ENCODE measurements around the gene CHI3L1. TPM values are rescaled to one million over a fixed set of nuclear protein-coding genes. Genes with fewer than 3 reads are reported as not detected.

CHI3L1 gene
- total RNA-seq, 1 experiment from 2014 or later: 0.75 TPM

GRCh38 chr1:203147376-203147775 is 39.1 kb downstream of the CHI3L1 start:
- no peak overlapping the region for H3K27ac Mint-ChIP-seq (ENCODE audit: low read depth, unreplicated experiment)
- intact Hi-C loops (cut with micrococcal nuclease): no loop called here
- no peaks in the 10 kb centered on the region for H3K27me3 Mint-ChIP-seq (ENCODE audit: insufficient read depth, unreplicated experiment)
- H3K9me3 Mint-ChIP-seq (ENCODE audit: unreplicated experiment): no peaks in the 10 kb centered on the region
- BruUV-seq (replicated peaks): no TSS peak
- H3K4me3 Mint-ChIP-seq (ENCODE audit: unreplicated experiment): no peak overlapping the region
- DNase-seq (ENCODE audit: unreplicated experiment): no peak
- H3K4me1 Mint-ChIP-seq (ENCODE audit: insufficient read depth, unreplicated experiment): peaks cover 9% of the 10 kb centered on the region
- H3K36me3 Mint-ChIP-seq (ENCODE audit: insufficient read depth, unreplicated experiment): no peaks in the 10 kb centered on the region
- CTCF ChIA-PET: interaction anchor here (0.6 to 7.4 kb wide), 20 partner anchors 9 to 140 kb away, joined by 3 to 50 read pairs (median 4); partner anchors contain the start of genes ADORA1 and TMEM183A
- TF ChIP-seq, protein P1, sequence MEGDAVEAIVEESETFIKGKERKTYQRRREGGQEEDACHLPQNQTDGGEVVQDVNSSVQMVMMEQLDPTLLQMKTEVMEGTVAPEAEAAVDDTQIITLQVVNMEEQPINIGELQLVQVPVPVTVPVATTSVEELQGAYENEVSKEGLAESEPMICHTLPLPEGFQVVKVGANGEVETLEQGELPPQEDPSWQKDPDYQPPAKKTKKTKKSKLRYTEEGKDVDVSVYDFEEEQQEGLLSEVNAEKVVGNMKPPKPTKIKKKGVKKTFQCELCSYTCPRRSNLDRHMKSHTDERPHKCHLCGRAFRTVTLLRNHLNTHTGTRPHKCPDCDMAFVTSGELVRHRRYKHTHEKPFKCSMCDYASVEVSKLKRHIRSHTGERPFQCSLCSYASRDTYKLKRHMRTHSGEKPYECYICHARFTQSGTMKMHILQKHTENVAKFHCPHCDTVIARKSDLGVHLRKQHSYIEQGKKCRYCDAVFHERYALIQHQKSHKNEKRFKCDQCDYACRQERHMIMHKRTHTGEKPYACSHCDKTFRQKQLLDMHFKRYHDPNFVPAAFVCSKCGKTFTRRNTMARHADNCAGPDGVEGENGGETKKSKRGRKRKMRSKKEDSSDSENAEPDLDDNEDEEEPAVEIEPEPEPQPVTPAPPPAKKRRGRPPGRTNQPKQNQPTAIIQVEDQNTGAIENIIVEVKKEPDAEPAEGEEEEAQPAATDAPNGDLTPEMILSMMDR (IDR thresholded peaks at IDR 0.05; ENCODE audit: unreplicated experiment): no peak
- POLR2A ChIA-PET: interaction anchor here (1.4 to 1.6 kb wide), 2 partner anchors 13 to 17 kb away, joined by 3 to 4 read pairs; no protein-coding TSS in a partner anchor

- Mint-ChIP-seq H3K27ac (ENCODE audit: low read depth, unreplicated experiment) (no peak overlapping the region), H3K27me3 (ENCODE audit: insufficient read depth, unreplicated experiment) (no peaks in the 10 kb centered on the region), H3K4me1 (ENCODE audit: insufficient read depth, unreplicated experiment) (peaks cover under 1% of the 10 kb centered on the region), H3K9me3 (ENCODE audit: unreplicated experiment) (no peaks in the 10 kb centered on the region), H3K4me3 (ENCODE audit: unreplicated experiment) (no peak overlapping the region), H3K36me3 (ENCODE audit: insufficient read depth, unreplicated experiment) (no peaks in the 10 kb centered on the region)
- intact Hi-C loops (cut with micrococcal nuclease): no loop called here
- TF ChIP-seq, protein P1 (IDR thresholded peaks at IDR 0.05; ENCODE audit: unreplicated experiment): no peak
- no peak for DNase-seq (ENCODE audit: unreplicated experiment)
- no TSS peak for BruUV-seq (replicated peaks)
- ChIA-PET CTCF (interaction anchor here (0.5 to 7.4 kb wide), 9 partner anchors 13 to 556 kb away, joined by 3 to 50 read pairs (median 17); partner anchors contain the start of gene ADORA1), POLR2A (interaction anchor here (1.6 kb wide), 1 partner anchor 14 kb away, joined by 3 read pairs; no protein-coding TSS in a partner anchor)
Observed at GRCh38 chr1:203146537-203146936, 40.0 kb downstream of the CHI3L1 start.

DNA sequence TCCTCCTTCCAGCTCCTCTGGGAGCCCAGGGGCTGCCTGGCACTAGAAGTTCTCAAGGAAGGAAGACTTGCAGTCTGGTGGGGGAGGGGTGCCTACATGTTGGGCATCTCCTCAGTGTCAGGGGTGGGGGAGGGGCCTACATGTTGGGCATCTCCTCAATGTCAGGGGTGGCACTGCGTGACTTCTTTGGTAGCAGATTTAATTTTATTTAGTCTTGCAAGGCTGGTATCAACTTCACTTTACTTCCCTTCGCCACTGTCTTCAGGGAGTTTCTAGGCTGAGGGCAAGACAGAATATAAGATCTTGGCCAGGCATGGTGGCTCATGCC is 40.5 kb downstream of the CHI3L1 start:
- no peaks in the 10 kb centered on the region for H3K4me1 Mint-ChIP-seq (ENCODE audit: insufficient read depth, unreplicated experiment)
- POLR2A ChIA-PET: no interaction called here

DNA sequence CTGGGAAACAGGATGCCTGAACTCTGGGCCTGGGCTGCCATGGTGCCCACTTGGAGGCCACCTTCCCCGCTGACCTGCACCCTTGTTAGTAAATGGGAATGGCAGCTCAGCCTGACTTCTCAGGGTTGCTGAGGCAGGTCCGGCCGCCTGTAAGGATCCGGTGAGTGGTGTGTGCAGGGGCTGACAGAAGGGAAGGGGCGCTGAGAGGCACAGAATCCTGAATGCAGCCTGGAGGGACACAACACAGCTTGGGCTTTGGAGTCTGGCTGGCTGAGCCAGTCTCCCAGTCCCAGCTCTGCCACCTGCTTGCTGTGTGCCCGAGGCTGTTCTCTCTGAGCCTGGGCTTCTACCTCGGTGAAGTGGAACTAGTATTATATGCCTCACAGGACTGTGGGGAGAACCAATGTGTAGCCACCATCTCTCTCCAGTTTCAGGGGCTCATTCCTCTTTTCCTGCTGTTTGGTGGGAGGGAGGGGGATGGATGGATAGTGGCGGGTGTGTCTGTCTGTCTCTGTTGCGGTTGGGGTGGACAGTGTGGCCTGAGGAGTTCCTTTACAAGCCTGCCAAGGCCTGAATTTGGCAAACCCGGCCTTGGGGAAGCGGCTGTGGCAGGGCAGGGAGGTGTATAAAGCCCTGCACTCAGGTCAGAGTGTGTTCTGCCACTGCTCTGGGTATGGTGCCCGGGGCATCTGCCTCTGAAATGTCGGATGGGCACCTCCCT is 41.0 kb downstream of the CHI3L1 start:
- Mint-ChIP-seq H3K4me1 (ENCODE audit: insufficient read depth, unreplicated experiment) (no peaks in the 10 kb centered on the region), H3K36me3 (ENCODE audit: insufficient read depth, unreplicated experiment) (no peaks in the 10 kb centered on the region), H3K4me3 (ENCODE audit: unreplicated experiment) (no peak overlapping the region), H3K9me3 (ENCODE audit: unreplicated experiment) (no peaks in the 10 kb centered on the region), H3K27ac (ENCODE audit: low read depth, unreplicated experiment) (no peak overlapping the region), H3K27me3 (ENCODE audit: insufficient read depth, unreplicated experiment) (no peaks in the 10 kb centered on the region)
- no TSS peak for BruUV-seq (replicated peaks)
- TF ChIP-seq, protein P1 (IDR thresholded peaks at IDR 0.05; ENCODE audit: unreplicated experiment): no peak
- intact Hi-C loops (cut with micrococcal nuclease): no loop called here
- CTCF ChIA-PET: interaction anchor here (0.6 to 7.4 kb wide), 7 partner anchors 9 to 106 kb away, joined by 3 to 38 read pairs (median 5); partner anchors contain the start of gene MYBPH
- POLR2A ChIA-PET: no interaction called here
- DNase-seq (ENCODE audit: unreplicated experiment): no peak

More for the DNA sequence above, 40.5 kb downstream of the CHI3L1 start:
- Mint-ChIP-seq H3K27me3 (ENCODE audit: insufficient read depth, unreplicated experiment) (no peaks in the 10 kb centered on the region), H3K27ac (ENCODE audit: low read depth, unreplicated experiment) (no peak overlapping the region), H3K36me3 (ENCODE audit: insufficient read depth, unreplicated experiment) (no peaks in the 10 kb centered on the region), H3K9me3 (ENCODE audit: unreplicated experiment) (no peaks in the 10 kb centered on the region), H3K4me3 (ENCODE audit: unreplicated experiment) (no peak overlapping the region)
- CTCF ChIA-PET: interaction anchor here (0.5 to 7.4 kb wide), 8 partner anchors 8 to 345 kb away, joined by 3 to 50 read pairs (median 25); partner anchors contain the start of gene ADORA1
- TF ChIP-seq, protein P1 (IDR thresholded peaks at IDR 0.05; ENCODE audit: unreplicated experiment): no peak
- no TSS peak for BruUV-seq (replicated peaks)
- intact Hi-C loops (cut with micrococcal nuclease): no loop called here
- DNase-seq (ENCODE audit: unreplicated experiment): no peak

All from MCF 10A (cell line).